NCI-H345 (cell line): ENCODE results near the gene PDE6B.
A peak's percentile ranks its signal among the peaks of the same experiment; 100 is the strongest.
"Not testable (repeated sequence)": the region's sequence is repeated elsewhere in the genome, so short reads cannot be mapped to it uniquely, and the experiment has no call there.

Source experiments
- DNase-seq: peaks from one replicate; lab custom pipeline; 2025; lab: John Stamatoyannopoulos, UW

PDE6B gene

GRCh38 chr4:704198-704891 is 79.0 kb downstream of the PDE6B start:
- no peak for DNase-seq

GRCh38 chr4:704971-705277 is 79.6 kb downstream of the PDE6B start:
- DNase-seq: no peak

GRCh38 chr4:705278-706082 is 80.1 kb downstream of the PDE6B start, which contains the start of gene PCGF3:
PCGF3 (plus strand) TSS chr4:705832; CDS start chr4:733681, 27,849 bp downstream.
- peak; percentile 91 for DNase-seq

GRCh38 chr4:706083-706633 is 80.8 kb downstream of the PDE6B start:
- DNase-seq: not testable (repeated sequence)

- DNase-seq: no peak
Measured at GRCh38 chr4:706834-707598, 81.6 kb downstream of the PDE6B start.

- DNase-seq: no peak
Measured at GRCh38 chr4:707929-708630, 82.7 kb downstream of the PDE6B start.

GRCh38 chr4:708631-708933 is 83.2 kb downstream of the PDE6B start:
- no peak for DNase-seq

GRCh38 chr4:709348-709747 is 84.0 kb downstream of the PDE6B start:
- no peak for DNase-seq

- no peak for DNase-seq
Measured at GRCh38 chr4:710116-710515, 84.7 kb downstream of the PDE6B start.

- no peak for DNase-seq
Measured at GRCh38 chr4:710916-711315, 85.5 kb downstream of the PDE6B start.

- DNase-seq: no peak
Measured at GRCh38 chr4:712093-712492, 86.7 kb downstream of the PDE6B start.

- no peak for DNase-seq
Measured at GRCh38 chr4:712916-713632, 87.7 kb downstream of the PDE6B start.

GRCh38 chr4:714087-714486 is 88.7 kb downstream of the PDE6B start:
- no peak for DNase-seq

GRCh38 chr4:717601-718320 is 92.4 kb downstream of the PDE6B start:
- DNase-seq: no peak

GRCh38 chr4:718460-718859 is 93.1 kb downstream of the PDE6B start:
- DNase-seq: no peak
